GM18868 (cell line): Measurements from ENCODE around the gene FIGNL1.
A peak's percentile ranks its signal among the peaks of the same experiment; 100 is the strongest.

Experiments used
- ATAC-seq: cut with Tn5 transposase; IDR thresholded peaks from one replicate; pipeline ENCODE4 v1.9.1; 2021; ENCODE audit warnings: mild to moderate bottlenecking, moderate library complexity; ENCODE audit not compliant: unreplicated experiment

Gene FIGNL1

DNA sequence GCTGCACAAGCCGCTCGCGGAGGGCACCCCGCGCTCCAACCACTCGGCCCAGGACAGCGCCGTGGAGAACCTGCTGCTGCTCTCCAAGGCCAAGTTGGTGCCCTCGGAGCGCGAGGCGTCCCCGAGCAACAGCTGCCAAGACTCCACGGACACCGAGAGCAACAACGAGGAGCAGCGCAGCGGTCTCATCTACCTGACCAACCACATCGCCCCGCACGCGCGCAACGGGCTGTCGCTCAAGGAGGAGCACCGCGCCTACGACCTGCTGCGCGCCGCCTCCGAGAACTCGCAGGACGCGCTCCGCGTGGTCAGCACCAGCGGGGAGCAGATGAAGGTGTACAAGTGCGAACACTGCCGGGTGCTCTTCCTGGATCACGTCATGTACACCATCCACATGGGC lies 50.0 kb downstream of the FIGNL1 start:
- ATAC-seq = no peak

DNA sequence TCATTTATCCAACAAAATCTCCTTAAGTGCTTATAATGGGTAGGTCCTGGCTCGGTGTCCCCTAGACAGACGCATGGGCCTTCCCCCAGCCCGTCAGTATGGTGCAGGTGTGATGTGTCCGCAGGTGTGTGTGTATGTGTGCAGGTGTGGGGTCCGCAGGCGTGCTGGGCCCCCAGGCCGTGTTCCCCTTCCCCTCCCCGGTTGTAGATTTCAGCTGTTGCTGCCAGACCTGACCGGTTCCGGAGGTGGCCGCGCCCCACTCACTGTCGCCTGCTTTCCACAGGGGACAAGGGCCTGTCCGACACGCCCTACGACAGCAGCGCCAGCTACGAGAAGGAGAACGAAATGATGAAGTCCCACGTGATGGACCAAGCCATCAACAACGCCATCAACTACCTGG lies 50.5 kb downstream of the FIGNL1 start:
- no peak for ATAC-seq

DNA sequence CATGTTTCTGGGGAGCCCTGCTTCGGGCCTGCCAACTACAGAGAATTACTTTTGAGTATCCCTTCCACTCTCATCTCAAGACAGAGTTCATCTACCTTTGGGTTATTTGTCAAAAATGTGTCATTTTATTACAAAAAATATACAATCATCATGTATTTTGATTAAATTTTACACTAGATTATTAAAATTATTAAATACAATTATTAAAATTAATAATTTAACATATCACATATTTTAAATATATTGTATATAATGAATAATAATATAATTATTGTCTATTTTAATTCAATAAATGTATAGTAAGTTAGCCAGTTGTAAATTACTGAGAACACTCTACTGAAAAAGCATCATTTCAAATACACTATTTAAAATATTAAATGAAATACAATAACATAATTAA lies 50.9 kb downstream of the FIGNL1 start:
- ATAC-seq = no peak

GRCh38 chr7:50397971-50398324 lies 52.2 kb downstream of the FIGNL1 start:
- no peak for ATAC-seq

GRCh38 chr7:50397320-50397970 lies 52.7 kb downstream of the FIGNL1 start:
- peak; percentile 74 for ATAC-seq

DNA sequence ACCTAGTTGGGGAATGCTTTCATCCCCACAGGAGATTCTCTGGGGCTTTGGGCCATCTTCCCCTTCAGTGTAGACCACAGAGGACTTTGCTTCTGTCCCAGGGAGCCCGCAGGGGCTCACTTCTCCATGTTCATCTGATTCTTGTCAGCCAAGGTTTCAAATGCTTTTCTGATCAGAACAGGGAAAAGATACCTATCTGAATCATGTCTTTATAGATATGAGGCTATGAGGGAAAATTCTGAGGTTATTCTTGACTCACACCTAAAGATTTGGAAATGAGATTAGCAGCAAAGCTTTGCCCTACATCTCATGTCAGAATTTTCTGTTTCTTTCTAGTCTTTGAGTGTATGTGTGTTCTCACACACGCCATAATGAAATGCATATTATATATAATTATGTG lies 53.3 kb downstream of the FIGNL1 start:
- peak; percentile 22 for ATAC-seq

DNA sequence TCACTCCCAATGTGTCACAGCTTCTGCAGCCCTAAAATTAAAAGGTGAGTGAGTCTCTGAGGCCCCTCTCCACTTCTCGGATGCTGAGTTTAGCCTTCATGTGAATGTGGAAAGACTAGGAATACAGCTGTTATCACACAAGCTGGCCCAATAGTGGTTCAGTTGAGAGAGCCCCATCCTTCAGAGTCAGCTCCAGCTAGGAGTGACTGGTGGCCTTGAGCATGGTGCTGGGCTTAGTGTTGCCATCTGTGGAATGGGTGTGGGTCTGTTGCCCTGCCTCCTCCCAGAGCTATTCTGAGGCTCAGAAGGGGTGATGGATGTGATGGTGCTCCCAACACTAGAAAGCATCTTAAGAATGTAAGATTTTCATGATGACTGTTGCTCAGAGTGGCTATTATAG lies 55.8 kb downstream of the FIGNL1 start:
- no peak for ATAC-seq
